H9 (cell line): ENCODE results near the gene BCL11B. TPM values are rescaled to one million over a fixed set of nuclear protein-coding genes. Genes with fewer than 3 reads are reported as not detected.

Experiments
- DNase-seq: peaks from one replicate; pipeline ENCODE4 v3.0.0-alpha.2; 2017
- H2AFZ ChIP-seq: one replicate; pipeline ENCODE4 v1.6.1; 2013; ENCODE audit warnings: mild to moderate bottlenecking, low read length, control low read depth, moderate library complexity
- H2AK5ac ChIP-seq: 2 replicates; pipeline ENCODE4 v1.6.1; 2013; ENCODE audit warnings: low read length, control low read depth, mixed read lengths; ENCODE audit not compliant: insufficient read length
- H2BK120ac ChIP-seq: one replicate; pipeline ENCODE4 v1.6.1; 2013; ENCODE audit warnings: low read depth, mild to moderate bottlenecking, low read length, control low read depth, inconsistent platforms; ENCODE audit not compliant: poor library complexity, severe bottlenecking
- H2BK12ac ChIP-seq: 2 replicates; pipeline ENCODE4 v1.6.1; 2013; ENCODE audit warnings: low read length, control low read depth, mixed read lengths, low read depth; ENCODE audit not compliant: insufficient read length
- H2BK15ac ChIP-seq: 2 replicates; pipeline ENCODE4 v1.6.1; 2013; ENCODE audit warnings: low read depth, low read length, control low read depth
- H2BK20ac ChIP-seq: one replicate; pipeline ENCODE4 v1.6.1; 2013; ENCODE audit warnings: low read depth, mild to moderate bottlenecking, low read length, control low read depth, inconsistent platforms; ENCODE audit not compliant: poor library complexity, severe bottlenecking
- H2BK5ac ChIP-seq: 2 replicates; pipeline ENCODE4 v1.6.1; 2013; ENCODE audit warnings: low read length, control low read depth, mixed read lengths; ENCODE audit not compliant: insufficient read length
- H3K14ac ChIP-seq: 2 replicates; pipeline ENCODE4 v1.6.1; 2013; ENCODE audit warnings: low read length, control low read depth; ENCODE audit not compliant: insufficient read depth
- H3K18ac ChIP-seq: 2 replicates; pipeline ENCODE4 v1.6.1; 2013; ENCODE audit warnings: low read depth, mild to moderate bottlenecking, mixed read lengths, low read length, control low read depth; ENCODE audit not compliant: insufficient read length
- H3K23ac ChIP-seq: 2 replicates; pipeline ENCODE4 v1.6.1; 2013; ENCODE audit warnings: low read length, control low read depth, mixed read lengths, low read depth; ENCODE audit not compliant: insufficient read length
- H3K23me2 ChIP-seq: 2 replicates; pipeline ENCODE4 v1.6.1; 2013; ENCODE audit warnings: low read depth, mild to moderate bottlenecking, mixed read lengths, low read length, control low read depth; ENCODE audit not compliant: insufficient read length, poor library complexity, severe bottlenecking
- H3K27ac ChIP-seq: 2 replicates; pipeline ENCODE4 v1.5.1; 2013; ENCODE audit warnings: low read length, control low read depth, mixed read lengths, low read depth; ENCODE audit not compliant: insufficient read length
- H3K27me3 ChIP-seq: 2 replicates; pipeline ENCODE4 v1.6.1; 2013; ENCODE audit warnings: low read length, control low read depth, inconsistent platforms; ENCODE audit not compliant: insufficient read depth
- H3K4ac ChIP-seq: 2 replicates; pipeline ENCODE4 v1.6.1; 2013; ENCODE audit warnings: low read depth, mild to moderate bottlenecking, control low read depth, inconsistent platforms, low read length, moderate library complexity
- H3K4me1 ChIP-seq: 2 replicates; pipeline ENCODE4 v1.6.1; 2013; ENCODE audit warnings: low read length, control low read depth, inconsistent platforms; ENCODE audit not compliant: insufficient read depth
- H3K4me2 ChIP-seq: 2 replicates; pipeline ENCODE4 v1.6.1; 2013; ENCODE audit warnings: low read length, control low read depth, mixed read lengths; ENCODE audit not compliant: insufficient read length, insufficient read depth
- H3K56ac ChIP-seq: 2 replicates; pipeline ENCODE4 v1.6.1; 2013; ENCODE audit warnings: low read depth, mild to moderate bottlenecking, mixed read lengths, low read length, control low read depth; ENCODE audit not compliant: insufficient read length
- H3K79me1 ChIP-seq: 2 replicates; pipeline ENCODE4 v1.6.1; 2013; ENCODE audit warnings: low read depth, mild to moderate bottlenecking, moderate library complexity, low read length, control low read depth, inconsistent platforms; ENCODE audit not compliant: insufficient read depth, poor library complexity, severe bottlenecking
- H3K79me2 ChIP-seq: 2 replicates; pipeline ENCODE4 v1.6.1; 2013; ENCODE audit warnings: low read length, control low read depth, inconsistent platforms; ENCODE audit not compliant: insufficient read depth
- H3K9ac ChIP-seq: 2 replicates; pipeline ENCODE4 v1.6.1; 2013; ENCODE audit warnings: low read length, control low read depth, mixed read lengths; ENCODE audit not compliant: insufficient read length; ENCODE audit errors: extremely low read depth
- H3K9me3 ChIP-seq: one replicate; pipeline ENCODE4 v1.6.1; 2013; ENCODE audit warnings: low read depth, low read length, inconsistent platforms; ENCODE audit not compliant: control insufficient read depth
- H3T11ph ChIP-seq: one replicate; pipeline ENCODE4 v1.6.1; 2013; ENCODE audit warnings: mild to moderate bottlenecking, low read length, control low read depth, inconsistent platforms
- H4K20me1 ChIP-seq: one replicate; pipeline ENCODE4 v1.6.1; 2013; ENCODE audit not compliant: control insufficient read depth, insufficient read length, insufficient read depth
- H4K5ac ChIP-seq: 2 replicates; pipeline ENCODE4 v1.6.1; 2013; ENCODE audit warnings: low read depth, mild to moderate bottlenecking, mixed read lengths, low read length, control low read depth; ENCODE audit not compliant: insufficient read length
- H4K8ac ChIP-seq: replicated peaks from 2 replicates; pipeline ENCODE4 v1.6.1; 2013; ENCODE audit warnings: low read length, control low read depth, mixed read lengths, low read depth; ENCODE audit not compliant: insufficient read length
- H4K91ac ChIP-seq: 2 replicates; pipeline ENCODE4 v1.6.1; 2013; ENCODE audit warnings: low read depth, mild to moderate bottlenecking, moderate library complexity, mixed read lengths, low read length, control low read depth; ENCODE audit not compliant: insufficient read length
- H3K27ac Mint-ChIP-seq, 3 experiments: 2 replicates in 2 of 3; 3 replicates in 1 of 3; pipeline ENCODE4 v1.8.0; 2020 to 2021; ENCODE audit warnings: mixed read lengths in 3 of 3, mild to moderate bottlenecking in 1 of 3, moderate library complexity in 1 of 3
- H3K27me3 Mint-ChIP-seq: 2 replicates; pipeline ENCODE4 v1.8.0; 2021; ENCODE audit warnings: low read depth, mild to moderate bottlenecking, moderate library complexity, mixed read lengths
- H3K36me3 Mint-ChIP-seq, 3 experiments: 2 replicates in 2 of 3; 3 replicates in 1 of 3; pipeline ENCODE4 v1.8.0; 2020 to 2021; ENCODE audit warnings: low read depth in 3 of 3, mixed read lengths in 3 of 3; ENCODE audit not compliant: insufficient read depth in 1 of 3
- H3K4me1 Mint-ChIP-seq, 2 experiments: 2 replicates each; pipeline ENCODE4 v1.8.0; 2020; ENCODE audit warnings: mixed read lengths in 2 of 2
- H3K4me3 Mint-ChIP-seq, 2 experiments: 2 replicates in 1 of 2; 3 replicates in 1 of 2; pipeline ENCODE4 v1.8.0; 2020 to 2021; ENCODE audit warnings: mild to moderate bottlenecking in 2 of 2, mixed read lengths in 2 of 2, moderate library complexity in 1 of 2
- H3K9me3 Mint-ChIP-seq, 2 experiments: 2 replicates in 1 of 2; 3 replicates in 1 of 2; pipeline ENCODE4 v1.8.0; 2020; ENCODE audit warnings: mild to moderate bottlenecking in 2 of 2, mixed read lengths in 2 of 2, moderate library complexity in 1 of 2
- CTCF ChIP-seq: fragments of 200-600 bp; sonication (generic); conservative IDR thresholded peaks from 3 replicates; pipeline ENCODE4 v1.8.0; 2021; ENCODE audit warnings: antibody characterized with exemption, mild to moderate bottlenecking
- WGBS: extraction: QIAGEN DNeasy Blood & Tissue Kit; methylation state at CpG from one replicate; pipeline ENCODE4 v1.1.7; 2013; ENCODE audit warnings: missing lambda C conversion rate, low lambda C conversion rate, mixed read lengths; ENCODE audit not compliant: insufficient read length; ENCODE audit errors: extremely low coverage; 5-methylcytosine and 5-hydroxymethylcytosine counted together
- total RNA-seq: library from RNA; stranded (reverse); gene quantifications from 2 replicates; pipeline ENCODE4 v1.2.1, GENCODE V29; 2021

Gene BCL11B
- total RNA-seq, 1 experiment from 2014 or later = 4.9 TPM

- Histone ChIP-seq H3K23ac (no peak overlapping the region), H4K20me1 (no peaks in the 10 kb centered on the region)
Measured at GRCh38 chr14:99315197-99315596, 43.2 kb upstream of the BCL11B start.

More at GRCh38 chr14:99315197-99315596, 43.2 kb upstream of the BCL11B start:
- Histone ChIP-seq H3K18ac (no peak overlapping the region), H3K14ac (no peak overlapping the region), H3K27ac (no peak overlapping the region), H3K4me2 (no peak overlapping the region), H2AK5ac (no peak overlapping the region), H3K79me2 (no peaks in the 10 kb centered on the region), H3K4me1 (no peaks in the 10 kb centered on the region; the same call in 1 of the 2 replicates), H4K91ac (no peak overlapping the region), H2BK20ac (no peak overlapping the region), H3K27me3 (no peaks in the 10 kb centered on the region), H3K4ac (no peak overlapping the region), H2BK12ac (no peak overlapping the region), H3K9me3 (no peaks in the 10 kb centered on the region), H3K23me2 (no peaks in the 10 kb centered on the region), H2BK120ac (no peak overlapping the region), H3T11ph (no peak overlapping the region), H3K56ac (no peak overlapping the region), H4K5ac (no peak overlapping the region), H4K8ac (no peak overlapping the region), H2BK15ac (no peak overlapping the region), H2BK5ac (no peak overlapping the region), H3K79me1 (no peaks in the 10 kb centered on the region), H3K9ac (no peak overlapping the region), H2AFZ (no peak overlapping the region)
- Mint-ChIP-seq H3K4me3 (no peak overlapping the region), H3K27ac (no peak overlapping the region), H3K4me1 (peaks cover 21 to 22% of the 10 kb centered on the region in 2 experiments), H3K36me3 (peaks cover 3 to 11% (median 5%) of the 10 kb centered on the region in 3 experiments; a peak in 6 of 7 replicates), H3K9me3 (peaks cover 10 to 11% of the 10 kb centered on the region in 2 experiments), H3K27me3 (peaks cover 4% of the 10 kb centered on the region)
- no peak for TF ChIP-seq CTCF
- DNase-seq = no peak
- no CpG with 5 or more reads among the region's 8 CpGs for WGBS
